Muscle layer of duodenum (tissue), 2 donors: ENCODE data around the gene KCNIP4.

Experiments used
- H3K27ac ChIP-seq: one replicate; pipeline ENCODE4 v1.7.0; 2013; ENCODE audit warnings: mild to moderate bottlenecking, low read length
- H3K27me3 ChIP-seq: one replicate; pipeline ENCODE4 v1.7.0; 2013; ENCODE audit warnings: low read depth, mild to moderate bottlenecking, control low read depth, low read length
- H3K36me3 ChIP-seq, 2 donors: one replicate each; pipeline ENCODE4 v1.7.0; 2013; ENCODE audit warnings: low read length in 2 of 2, control low read depth in 1 of 2, mild to moderate bottlenecking in 1 of 2; ENCODE audit not compliant: insufficient read depth in 2 of 2, control insufficient read depth in 1 of 2
- H3K4me1 ChIP-seq, 2 donors: one replicate each; pipeline ENCODE4 v1.7.0; 2013; ENCODE audit warnings: low read length in 2 of 2, mild to moderate bottlenecking in 2 of 2, control low read depth in 1 of 2, moderate library complexity in 1 of 2; ENCODE audit not compliant: insufficient read depth in 2 of 2, control insufficient read depth in 1 of 2
- H3K4me3 ChIP-seq, 2 donors: one replicate each; pipeline ENCODE4 v1.7.0; 2013; ENCODE audit warnings: low read length in 2 of 2, low read depth in 1 of 2, mild to moderate bottlenecking in 1 of 2
- H3K9me3 ChIP-seq, 2 donors: one replicate each; pipeline ENCODE4 v1.7.0; 2013; ENCODE audit warnings: low read length in 2 of 2, control low read depth in 1 of 2, mild to moderate bottlenecking in 1 of 2; ENCODE audit not compliant: control insufficient read depth in 1 of 2
- donor health status: healthy.

KCNIP4 gene

GRCh38 chr4:21753084-21753760, 195.3 kb downstream of the KCNIP4 start:
- Histone ChIP-seq H3K4me1 (no peaks in the 10 kb centered on the region), H3K36me3 (no peaks in the 10 kb centered on the region), H3K9me3 (no peaks in the 10 kb centered on the region), H3K27ac (no peak overlapping the region), H3K4me3 (no peak overlapping the region), H3K27me3 (no peaks in the 10 kb centered on the region)

- Histone ChIP-seq H3K4me1 (no peaks in the 10 kb centered on the region), H3K36me3 (no peaks in the 10 kb centered on the region), H3K9me3 (no peaks in the 10 kb centered on the region), H3K27me3 (no peaks in the 10 kb centered on the region), H3K4me3 (no peak overlapping the region), H3K27ac (no peak overlapping the region)
Measured at GRCh38 chr4:21752616-21753015, 196.0 kb downstream of the KCNIP4 start.

- Histone ChIP-seq H3K27ac (no peak overlapping the region), H3K9me3 (no peaks in the 10 kb centered on the region), H3K36me3 (no peaks in the 10 kb centered on the region), H3K4me3 (no peak overlapping the region), H3K4me1 (no peaks in the 10 kb centered on the region), H3K27me3 (no peaks in the 10 kb centered on the region)
Measured at GRCh38 chr4:21749924-21750323, 198.6 kb downstream of the KCNIP4 start.

GRCh38 chr4:21749412-21749811, 199.2 kb downstream of the KCNIP4 start:
- no peaks in the 10 kb centered on the region for H3K4me1 ChIP-seq
- H3K36me3 ChIP-seq: no peaks in the 10 kb centered on the region
- no peaks in the 10 kb centered on the region for H3K27me3 ChIP-seq
- H3K9me3 ChIP-seq: no peaks in the 10 kb centered on the region
- H3K4me3 ChIP-seq: no peak overlapping the region
- H3K27ac ChIP-seq: no peak overlapping the region

GRCh38 chr4:21744046-21744445, 204.5 kb downstream of the KCNIP4 start:
- Histone ChIP-seq H3K4me3 (no peak overlapping the region), H3K27ac (no peak overlapping the region), H3K4me1 (no peaks in the 10 kb centered on the region), H3K9me3 (no peaks in the 10 kb centered on the region), H3K27me3 (no peaks in the 10 kb centered on the region), H3K36me3 (no peaks in the 10 kb centered on the region)

- no peaks in the 10 kb centered on the region for H3K27me3 ChIP-seq
- H3K27ac ChIP-seq: no peak overlapping the region
- H3K4me1 ChIP-seq: no peaks in the 10 kb centered on the region
Measured at GRCh38 chr4:21742326-21742725, 206.2 kb downstream of the KCNIP4 start.

GRCh38 chr4:21738821-21739220, 209.8 kb downstream of the KCNIP4 start:
- H3K36me3 ChIP-seq: no peaks in the 10 kb centered on the region
- H3K4me3 ChIP-seq: no peak overlapping the region
- no peaks in the 10 kb centered on the region for H3K9me3 ChIP-seq
- no peaks in the 10 kb centered on the region for H3K27me3 ChIP-seq
- H3K4me1 ChIP-seq: no peaks in the 10 kb centered on the region
- H3K27ac ChIP-seq: no peak overlapping the region

More at GRCh38 chr4:21742326-21742725, 206.2 kb downstream of the KCNIP4 start:
- no peaks in the 10 kb centered on the region for H3K9me3 ChIP-seq
- H3K36me3 ChIP-seq: no peaks in the 10 kb centered on the region
- H3K4me3 ChIP-seq: no peak overlapping the region

GRCh38 chr4:21735866-21736265, 212.7 kb downstream of the KCNIP4 start:
- Histone ChIP-seq H3K27me3 (no peaks in the 10 kb centered on the region), H3K4me3 (no peak overlapping the region), H3K4me1 (no peaks in the 10 kb centered on the region), H3K9me3 (no peaks in the 10 kb centered on the region), H3K36me3 (no peaks in the 10 kb centered on the region), H3K27ac (no peak overlapping the region)

GRCh38 chr4:21733894-21734630, 214.5 kb downstream of the KCNIP4 start:
- H3K27me3 ChIP-seq: no peaks in the 10 kb centered on the region
- H3K4me3 ChIP-seq: no peak overlapping the region
- H3K27ac ChIP-seq: no peak overlapping the region
- H3K4me1 ChIP-seq: no peaks in the 10 kb centered on the region
- no peaks in the 10 kb centered on the region for H3K36me3 ChIP-seq
- no peaks in the 10 kb centered on the region for H3K9me3 ChIP-seq

- Histone ChIP-seq H3K36me3 (no peaks in the 10 kb centered on the region), H3K27ac (no peak overlapping the region), H3K9me3 (no peaks in the 10 kb centered on the region), H3K4me1 (no peaks in the 10 kb centered on the region), H3K27me3 (no peaks in the 10 kb centered on the region), H3K4me3 (no peak overlapping the region)
Measured at GRCh38 chr4:21728304-21728703, 220.3 kb downstream of the KCNIP4 start.

- Histone ChIP-seq H3K27ac (no peak overlapping the region), H3K27me3 (no peaks in the 10 kb centered on the region), H3K9me3 (no peaks in the 10 kb centered on the region), H3K4me3 (no peak overlapping the region), H3K4me1 (no peaks in the 10 kb centered on the region), H3K36me3 (no peaks in the 10 kb centered on the region)
Measured at GRCh38 chr4:21726255-21726815, 222.2 kb downstream of the KCNIP4 start.
